SK-N-SH (cell line): ENCODE data around the gene FADS2. TPM values are rescaled to one million over a fixed set of nuclear protein-coding genes. Genes with fewer than 3 reads are reported as not detected.
A peak's percentile ranks its signal among the peaks of the same experiment; 100 is the strongest.

ENCODE experiments used
- CTCF ChIA-PET: fragments of 300-600, 350-600 bp; formaldehyde crosslinking; extraction: SDS; loops from one replicate; lab custom pipeline; 2021; lab: Yijun Ruan, JAX
- POLR2A ChIA-PET: fragments of 350-600 bp; sonication (Branson Sonifier 250); formaldehyde crosslinking; extraction: SDS; loops from one replicate; lab custom pipeline; 2020; ENCODE audit warnings: antibody characterized with exemption, inconsistent platforms; lab: Yijun Ruan, JAX
- DNase-seq: peaks from one replicate; pipeline ENCODE4 v3.0.0; 2012
- H2AFZ ChIP-seq: fragments of 200-600 bp; sonication (generic); 2 replicates; pipeline ENCODE4 v1.8.1; 2016; ENCODE audit warnings: antibody characterized with exemption, mild to moderate bottlenecking, low read depth
- H3F3A ChIP-seq: fragments of 200-600 bp; sonication (generic); replicated peaks from 2 replicates; pipeline ENCODE3; 2016; ENCODE audit warnings: antibody characterized with exemption, mild to moderate bottlenecking; ENCODE audit not compliant: insufficient read depth
- H3K27ac ChIP-seq, 2 experiments: fragments of 200-500 bp in 1 of 2; fragments of 200-600 bp in 1 of 2; sonication (Bioruptor generic) in 1 of 2; sonication (generic), shearing (Covaris generic) in 1 of 2; 2 replicates each; pipeline versions ENCODE4 v1.5.1 to v1.6.1; 2014 to 2016; ENCODE audit warnings: low read depth in 2 of 2, inconsistent platforms in 1 of 2, low read length in 1 of 2, mild to moderate bottlenecking in 1 of 2, mixed read lengths in 1 of 2
- H3K27me3 ChIP-seq: fragments of 200-600 bp; sonication (generic), shearing (Covaris generic); 2 replicates; pipeline ENCODE4 v1.6.1; 2016; ENCODE audit warnings: mixed run types; ENCODE audit not compliant: insufficient read depth
- H3K36me3 ChIP-seq, 2 experiments: fragments of 200-500 bp in 1 of 2; fragments of 200-600 bp in 1 of 2; sonication (Bioruptor generic) in 1 of 2; sonication (generic) in 1 of 2; replicated peaks in 1 of 2; 2 replicates each; pipeline versions ENCODE3 to v1.5.1; 2014 to 2016; ENCODE audit warnings: low read length in 1 of 2, mild to moderate bottlenecking in 1 of 2; ENCODE audit not compliant: insufficient read depth in 2 of 2, control insufficient read depth in 1 of 2
- H3K4me1 ChIP-seq, 2 experiments: fragments of 200-500 bp in 1 of 2; fragments of 200-600 bp in 1 of 2; sonication (Bioruptor generic) in 1 of 2; sonication (generic), shearing (Covaris generic) in 1 of 2; 2 replicates each; pipeline versions ENCODE4 v1.5.1 to v1.6.1; 2014 to 2016; ENCODE audit warnings: low read depth in 1 of 2, low read length in 1 of 2, mixed run types in 1 of 2; ENCODE audit not compliant: insufficient read depth in 2 of 2, control insufficient read depth in 1 of 2
- H3K4me2 ChIP-seq: fragments of 200-600 bp; sonication (generic), shearing (Covaris generic); 2 replicates; pipeline ENCODE4 v1.6.1; 2017; ENCODE audit warnings: mixed run types
- H3K4me3 ChIP-seq, 2 experiments: fragments of 200-500 bp in 1 of 2; fragments of 200-600 bp in 1 of 2; sonication (Bioruptor generic) in 1 of 2; sonication (generic), shearing (Covaris generic) in 1 of 2; 2 replicates each; pipeline versions ENCODE4 v1.5.1 to v1.8.1; 2014 to 2016; ENCODE audit warnings: low read depth in 2 of 2, inconsistent platforms in 1 of 2, low read length in 1 of 2, mild to moderate bottlenecking in 1 of 2, mixed read lengths in 1 of 2, moderate library complexity in 1 of 2
- H3K79me2 ChIP-seq: fragments of 200-600 bp; sonication (generic); 2 replicates; pipeline ENCODE4 v1.8.1; 2017; ENCODE audit warnings: mild to moderate bottlenecking; ENCODE audit not compliant: insufficient read depth
- H3K9ac ChIP-seq: fragments of 200-600 bp; sonication (generic); 2 replicates; pipeline ENCODE4 v1.6.1; 2017; ENCODE audit warnings: mixed run types
- H3K9me2 ChIP-seq: fragments of 200-600 bp; sonication (generic); 2 replicates; pipeline ENCODE4 v1.6.1; 2017; ENCODE audit warnings: mixed run types
- H3K9me3 ChIP-seq: fragments of 200-600 bp; sonication (generic); 2 replicates; pipeline ENCODE4 v1.6.1; 2017; ENCODE audit warnings: mixed run types, mild to moderate bottlenecking, moderate library complexity
- H4K20me1 ChIP-seq: fragments of 200-600 bp; sonication (generic); 2 replicates; pipeline ENCODE4 v1.6.1; 2017; ENCODE audit warnings: mild to moderate bottlenecking, mixed run types; ENCODE audit not compliant: insufficient read depth
- CTCF ChIP-seq: fragments of 200-600 bp; sonication (generic); IDR thresholded peaks from 2 replicates; pipeline ENCODE4 v1.6.1; 2017; ENCODE audit warnings: antibody characterized with exemption, mild to moderate bottlenecking, moderate library complexity
- EP300 ChIP-seq, 2 experiments: IDR thresholded peaks; 2 replicates each; pipeline versions ENCODE4 v1.4.0 to v1.6.1; 2012; ENCODE audit warnings: borderline replicate concordance in 1 of 2, low read depth in 1 of 2, low read length in 1 of 2
- FOXJ3 ChIP-seq: sonication (generic); formaldehyde crosslinking; IDR thresholded peaks from 2 replicates; pipeline ENCODE4 v1.5.1; 2020; ENCODE audit warnings: mild to moderate bottlenecking, missing genetic modification reagents
- GABPA ChIP-seq: IDR thresholded peaks from 2 replicates; pipeline ENCODE4 v1.4.0; 2012; ENCODE audit warnings: low read depth, mild to moderate bottlenecking
- MXI1 ChIP-seq: IDR thresholded peaks from 2 replicates; pipeline ENCODE4 v1.6.1; 2012; ENCODE audit warnings: mild to moderate bottlenecking, low read depth, low read length, improper control_type of control experiment
- NFIC ChIP-seq: IDR thresholded peaks from 2 replicates; pipeline ENCODE4 v1.4.0; 2012; ENCODE audit warnings: borderline replicate concordance
- NRF1 ChIP-seq: IDR thresholded peaks from 2 replicates; pipeline ENCODE4 v1.6.1; 2012; ENCODE audit warnings: low read depth, mild to moderate bottlenecking, low read length
- POLR2AphosphoS5 ChIP-seq: IDR thresholded peaks from 2 replicates; pipeline ENCODE4 v1.6.1; 2012; ENCODE audit warnings: low read depth, low read length
- RCOR1 ChIP-seq: fragments of 150-350 bp; IDR thresholded peaks from 2 replicates; pipeline ENCODE4 v1.6.1; 2017; ENCODE audit warnings: antibody characterized with exemption, low read length
- REST ChIP-seq: IDR thresholded peaks from 2 replicates; pipeline ENCODE4 v1.6.1; 2012; ENCODE audit warnings: mild to moderate bottlenecking, low read depth, low read length, moderate library complexity
- RXRA ChIP-seq: IDR thresholded peaks from 2 replicates; pipeline ENCODE4 v1.4.0; 2012; ENCODE audit warnings: low read depth, mild to moderate bottlenecking, borderline replicate concordance
- TAF1 ChIP-seq: IDR thresholded peaks from 2 replicates; pipeline ENCODE4 v1.6.1; 2012; ENCODE audit warnings: low read depth, mild to moderate bottlenecking, low read length, moderate library complexity, borderline replicate concordance
- WGBS: methylation state at CpG from one replicate; pipeline ENCODE4 v1.1.6; 2017; ENCODE audit warnings: low lambda C conversion rate; 5-methylcytosine and 5-hydroxymethylcytosine counted together
- polyA plus RNA-seq, 3 experiments: library from polyadenylated mRNA; depleted of rRNA; stranded (reverse); fragments of >200 nt; gene quantifications; 2 replicates each; pipeline ENCODE4 v1.2.3, GENCODE V29; 2012

Gene FADS2
- polyA plus RNA-seq, 1 of the 3 experiments (the other 2 are of a cell fraction) = 67.8 TPM

GRCh38 chr11:61888590-61888989, 60.5 kb downstream of the FADS2 start:
- no peak for TF ChIP-seq FOXJ3
- TF ChIP-seq EP300 (IDR thresholded peaks at IDR 0.05; ENCODE audit: borderline replicate concordance in 1 of 2, low read depth in 1 of 2, low read length in 1 of 2) = no peak
- TF ChIP-seq GABPA = no peak
- no peak for DNase-seq
- Histone ChIP-seq H2AFZ (no peak overlapping the region), H3K4me1 (peaks cover 7 to 14% of the 10 kb centered on the region in 2 experiments; a peak in 3 of 4 replicates), H3K9me3 (no peaks in the 10 kb centered on the region), H3K27ac (peak overlapping the region in 1 of 2 experiments; percentile 52; a peak in 2 of 4 replicates), H3K4me2 (peak overlapping the region; percentile 8; the same call in 1 of the 2 replicates), H3K9ac (0 out of 2 replicates have a peak overlapping the region, but pooled peaks have one; percentile 21), H3K9me2 (no peaks in the 10 kb centered on the region), H3F3A (peaks cover 31% of the 10 kb centered on the region), H3K79me2 (peaks cover 47% of the 10 kb centered on the region), H3K36me3 (no peaks in the 10 kb centered on the region), H4K20me1 (peaks cover 2% of the 10 kb centered on the region; the same call in 1 of the 2 replicates), H3K27me3 (no peaks in the 10 kb centered on the region), H3K4me3 (peak overlapping the region in 1 of 2 experiments; percentile 19; a peak in 1 of 4 replicates)
- CTCF ChIA-PET = interaction anchor here (0.6 to 6.9 kb wide), 4 partner anchors 9 to 220 kb away, joined by 3 to 64 read pairs (median 14); no protein-coding TSS in a partner anchor
- POLR2A ChIA-PET = interaction anchor here (0.5 kb wide), 1 partner anchor 238 kb away, joined by 3 read pairs; no protein-coding TSS in a partner anchor
- WGBS = 84% methylated on average over 9 of the region's 12 CpGs

- no peaks in the 10 kb centered on the region for H3K27me3 ChIP-seq
- peak overlapping the region; percentile 99 for H3K4me2 ChIP-seq
- peak overlapping the region; percentile 80; the same call in 1 of the 2 replicates for H3K9ac ChIP-seq
- H3K4me3 ChIP-seq = peak overlapping the region; percentile 77 to 81; a peak in 3 of 4 replicates
- TF ChIP-seq REST (no peak), CTCF (no peak), POLR2AphosphoS5 (no peak), MXI1 (no peak), NRF1 (no peak), RXRA (no peak), RCOR1 (no peak), NFIC (no peak), GABPA (no peak), TAF1 (no peak)
- H3K27ac ChIP-seq = no peak overlapping the region
- 96% methylated on average over 10 of the region's 10 CpGs for WGBS
- H4K20me1 ChIP-seq = no peaks in the 10 kb centered on the region
- POLR2A ChIA-PET = interaction anchor here (1.0 to 1.1 kb wide), 2 partner anchors 8 to 23 kb away, joined by 3 to 4 read pairs; no protein-coding TSS in a partner anchor
- H2AFZ ChIP-seq = no peak overlapping the region
- H3K36me3 ChIP-seq = no peaks in the 10 kb centered on the region
- CTCF ChIA-PET = interaction anchor here (0.9 to 6.9 kb wide), 10 partner anchors 8 to 218 kb away, joined by 3 to 64 read pairs (median 7); no protein-coding TSS in a partner anchor
- no peak for DNase-seq
- H3K79me2 ChIP-seq = peaks cover 47% of the 10 kb centered on the region
- peaks cover 42% of the 10 kb centered on the region for H3F3A ChIP-seq
- peaks cover 7 to 14% of the 10 kb centered on the region in 2 experiments; a peak in 3 of 4 replicates for H3K4me1 ChIP-seq
- no peaks in the 10 kb centered on the region for H3K9me3 ChIP-seq
- no peaks in the 10 kb centered on the region for H3K9me2 ChIP-seq
Observed at GRCh38 chr11:61889831-61890230, 61.7 kb downstream of the FADS2 start.
